GM19239 (cell line): Measurements from ENCODE around the gene MRPL45.

Experiments used
- DNase-seq: peaks from one replicate; pipeline ENCODE4 v3.0.0; 2011; ENCODE audit warnings: low spot score; ENCODE audit not compliant: insufficient read length
- FAIRE-seq: peaks from 2 replicates; lab custom pipeline; 2011; peaks lifted over from hg19 to GRCh38; lab: Jason Lieb, UNC

The MRPL45 gene

GRCh38 chr17:38343608-38344419 is 46.8 kb downstream of the MRPL45 start, which contains the start of gene GPR179:
TSS of gene GPR179 (minus strand) at chr17:38343956. CDS start at chr17:38343789, 167 bp downstream.
- FAIRE-seq (no peak), DNase-seq (no peak)

GRCh38 chr17:38344420-38344745 is 47.4 kb downstream of the MRPL45 start:
- FAIRE-seq (no peak), DNase-seq (no peak)

GRCh38 chr17:38345743-38346142 is 48.8 kb downstream of the MRPL45 start:
- FAIRE-seq (no peak), DNase-seq (no peak)

- FAIRE-seq, result no peak
- peak; percentile 65 for DNase-seq
Observed at GRCh38 chr17:38349097-38349730, 52.2 kb downstream of the MRPL45 start.

GRCh38 chr17:38350035-38350434 is 53.1 kb downstream of the MRPL45 start:
- DNase-seq, result no peak
- no peak for FAIRE-seq

GRCh38 chr17:38351412-38352222 is 54.6 kb downstream of the MRPL45 start, which contains the start of gene SOCS7:
TSS of gene SOCS7 (plus strand) at chr17:38351844. CDS start at chr17:38352053, 209 bp downstream.
- no peak for FAIRE-seq
- peak; percentile 89 for DNase-seq

- DNase-seq (peak; percentile 32), FAIRE-seq (no peak)
Observed at GRCh38 chr17:38352245-38353085, 55.5 kb downstream of the MRPL45 start.

- no peak for FAIRE-seq
- no peak for DNase-seq
Observed at GRCh38 chr17:38353086-38353604, 56.2 kb downstream of the MRPL45 start.

GRCh38 chr17:38353668-38354067 is 56.7 kb downstream of the MRPL45 start:
- FAIRE-seq, result no peak
- DNase-seq, result no peak

GRCh38 chr17:38354466-38354865 is 57.5 kb downstream of the MRPL45 start:
- no peak for DNase-seq
- no peak for FAIRE-seq

- FAIRE-seq (no peak), DNase-seq (no peak)
Observed at GRCh38 chr17:38355251-38355650, 58.3 kb downstream of the MRPL45 start.

GRCh38 chr17:38357486-38358123 is 60.6 kb downstream of the MRPL45 start:
- DNase-seq (no peak), FAIRE-seq (no peak)

GRCh38 chr17:38358586-38359513 is 61.9 kb downstream of the MRPL45 start:
- DNase-seq (no peak), FAIRE-seq (no peak)

GRCh38 chr17:38361694-38362465 is 64.9 kb downstream of the MRPL45 start:
- DNase-seq (no peak), FAIRE-seq (no peak)

GRCh38 chr17:38363016-38363415 is 66.0 kb downstream of the MRPL45 start:
- DNase-seq (no peak), FAIRE-seq (no peak)

- FAIRE-seq (no peak), DNase-seq (no peak)
Observed at GRCh38 chr17:38364741-38365140, 67.8 kb downstream of the MRPL45 start.

GRCh38 chr17:38369124-38369886 is 72.3 kb downstream of the MRPL45 start:
- DNase-seq (no peak), FAIRE-seq (no peak)
